ENCODE data around the gene PPP2R5C. TPM values are rescaled to one million over a fixed set of nuclear protein-coding genes. Genes with fewer than 3 reads are reported as not detected.

The PPP2R5C gene
- total and polyA plus RNA-seq, 2 of the 8 experiments (the other 6 are each of a cell fraction or from before 2014, with no cell fraction given) = 49.6 to 95.9 TPM

GRCh38 chr14:101827286-101827685, 65.8 kb downstream of the PPP2R5C start:
- Histone ChIP-seq H4K5ac (ENCODE audit: insufficient read length, low read depth, low read length) (no peak overlapping the region), H3K27ac (ENCODE audit: low read depth, low read length) (no peak overlapping the region)
- POLR2A ChIA-PET (ENCODE audit: partially characterized antibody) = no interaction called here

More at GRCh38 chr14:101827286-101827685, 65.8 kb downstream of the PPP2R5C start:
- H3K9me3 ChIP-seq (ENCODE audit: insufficient read depth in 2 of 2, low read depth in 1 of 2, low read length in 1 of 2) = 0 out of 4 replicates have a peak, but pooled peaks cover 0 to 2% of the 10 kb centered on the region in 2 experiments
- H3K18ac ChIP-seq (ENCODE audit: extremely low read depth, low read length) = no peak overlapping the region
- H2BK12ac ChIP-seq (ENCODE audit: low read depth, low read length) = no peak overlapping the region
- H3K4ac ChIP-seq (replicated peaks; ENCODE audit: insufficient read length, low read depth, low read length) = no peak overlapping the region
- no peak overlapping the region for H2BK15ac ChIP-seq (ENCODE audit: low read length)
- H3K23me2 ChIP-seq (ENCODE audit: low read depth, low read length) = no peaks in the 10 kb centered on the region; the same call in 1 of the 2 replicates
- H3K9ac ChIP-seq (replicated peaks in 1 of 4; ENCODE audit: extremely low read depth in 1 of 4, low read depth in 3 of 4, low read length in 3 of 4) = no peak overlapping the region
- peaks cover 9% of the 10 kb centered on the region; the same call in 1 of the 2 replicates for H3K79me1 ChIP-seq (ENCODE audit: low read depth, low read length)
- FAIRE-seq (no peak), DNase-seq (ENCODE audit: low read depth in 1 of 2, low spot score in 2 of 2) (no peak)
- H4K8ac ChIP-seq (ENCODE audit: extremely low read depth, insufficient read depth, low read length) = no peak overlapping the region
- CTCF ChIA-PET (ENCODE audit: partially characterized antibody) = no interaction called here
- no peak overlapping the region for H2AFZ ChIP-seq (ENCODE audit: low read length)
- peaks cover 0 to 50% of the 10 kb centered on the region in 2 experiments; a peak in 2 of 4 replicates for H3K79me2 ChIP-seq (ENCODE audit: control insufficient read depth in 1 of 2, insufficient read depth in 2 of 2, low read length in 2 of 2)
- no peak overlapping the region for H2BK20ac ChIP-seq (ENCODE audit: low read length)
- WGBS, 2 experiments (ENCODE audit: extremely low coverage in 1 of 2, insufficient coverage in 1 of 2, insufficient read length in 1 of 2, insufficient replicate concordance in 2 of 2, low coverage in 1 of 2, low lambda C conversion rate in 2 of 2, missing lambda C conversion rate in 1 of 2) = 81% methylated on average over 3 of the region's 3 CpGs; no CpG with 5 or more reads in 1 of the 2 experiments
- no peak overlapping the region for H2BK5ac ChIP-seq (ENCODE audit: low read depth, low read length)
- no peak overlapping the region for H3K14ac ChIP-seq (ENCODE audit: insufficient read length)
- no peaks in the 10 kb centered on the region for H3K27me3 ChIP-seq (replicated peaks in 1 of 4; ENCODE audit: control insufficient read depth in 3 of 4, extremely low read depth in 1 of 4, insufficient read depth in 3 of 4, low read length in 3 of 4)
- no peak overlapping the region for H2BK120ac ChIP-seq (replicated peaks; ENCODE audit: low read depth, low read length)
- H4K91ac ChIP-seq (replicated peaks; ENCODE audit: insufficient read length, low read length) = no peak overlapping the region
- H3K4me1 ChIP-seq (replicated peaks in 1 of 4; ENCODE audit: control insufficient read depth in 3 of 4, insufficient read depth in 4 of 4, low read length in 3 of 4) = no peaks in the 10 kb centered on the region
- no peak overlapping the region for H3K23ac ChIP-seq (ENCODE audit: insufficient read length)
- TF ChIP-seq GTF2F1 (IDR thresholded peaks at IDR 0.05; ENCODE audit: borderline replicate concordance, low read depth, low read length) = no peak
- no peak for TF ChIP-seq HDAC2 (IDR thresholded peaks at IDR 0.05; ENCODE audit: borderline replicate concordance in 1 of 2, low read depth in 2 of 2, low read length in 2 of 2)
- no peak overlapping the region for H3K4me2 ChIP-seq (ENCODE audit: insufficient read depth in 1 of 2, low read depth in 2 of 2, low read length in 2 of 2)
- no peaks in the 10 kb centered on the region; a peak in 2 of 8 replicates for H3K36me3 ChIP-seq (ENCODE audit: control insufficient read depth in 2 of 4, insufficient read depth in 4 of 4, low read length in 3 of 4)
- no peak overlapping the region for H2AK5ac ChIP-seq (ENCODE audit: low read depth, low read length)
- no peak overlapping the region for H3K4me3 ChIP-seq (ENCODE audit: extremely low read depth in 1 of 4, insufficient read depth in 2 of 4, low read depth in 3 of 4, low read length in 4 of 4)
- no peak overlapping the region for H3K56ac ChIP-seq (replicated peaks; ENCODE audit: insufficient read length, low read depth, low read length)
- H4K20me1 ChIP-seq (replicated peaks in 1 of 2; ENCODE audit: control insufficient read depth in 1 of 2, insufficient read depth in 2 of 2, low read length in 2 of 2) = peaks cover 5 to 6% of the 10 kb centered on the region in 2 experiments
